NCI-H748 treated with DMSO at 0.1 percent for 48 hours (cell line): Measurements from ENCODE around the gene C17orf67.

ENCODE experiments used
- DNase-seq: peaks from one replicate; lab custom pipeline; 2025; lab: John Stamatoyannopoulos, UW

Gene C17orf67

DNA sequence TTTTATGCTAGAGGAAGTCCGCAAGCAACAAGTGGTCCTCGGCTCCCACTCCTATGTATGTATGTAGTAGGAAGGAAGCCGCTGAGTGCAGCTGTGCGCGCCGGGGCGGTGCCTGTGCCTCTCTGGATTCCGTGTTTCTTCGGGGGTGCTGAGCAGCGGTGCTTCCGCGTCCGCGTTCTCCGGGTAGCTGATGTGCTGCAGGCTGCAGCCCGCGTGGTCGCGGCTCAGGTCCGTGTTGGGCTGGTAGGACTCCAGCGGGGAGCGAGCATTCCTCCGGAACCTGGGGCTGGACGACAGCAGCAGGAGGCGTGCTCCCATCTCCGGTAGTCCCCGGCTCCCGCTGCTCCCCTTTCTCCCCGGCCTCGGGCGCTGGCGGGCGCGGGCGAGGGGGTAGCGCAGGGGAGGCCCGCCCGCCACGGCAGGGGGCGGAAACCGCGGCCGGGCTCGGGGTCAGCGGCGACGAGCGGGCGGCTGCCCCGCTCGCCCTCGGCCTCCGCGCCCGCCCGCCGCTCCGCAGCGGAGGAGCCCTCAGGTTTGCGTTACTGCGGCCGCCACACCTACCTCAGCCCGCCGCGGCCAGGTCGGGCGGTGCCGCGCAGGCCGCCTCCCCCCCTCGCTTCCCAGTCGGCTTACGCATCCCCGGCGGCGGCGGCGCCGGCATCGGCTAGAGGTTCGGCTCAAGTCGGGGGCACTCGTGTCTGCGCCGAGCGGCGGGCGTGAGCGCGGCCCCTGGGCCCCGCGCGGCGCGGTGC, 487 bp downstream of the C17orf67 start:
- peak; percentile 86 for DNase-seq

GRCh38 chr17:56832446-56832845, 1.3 kb downstream of the C17orf67 start:
- no peak for DNase-seq

DNA sequence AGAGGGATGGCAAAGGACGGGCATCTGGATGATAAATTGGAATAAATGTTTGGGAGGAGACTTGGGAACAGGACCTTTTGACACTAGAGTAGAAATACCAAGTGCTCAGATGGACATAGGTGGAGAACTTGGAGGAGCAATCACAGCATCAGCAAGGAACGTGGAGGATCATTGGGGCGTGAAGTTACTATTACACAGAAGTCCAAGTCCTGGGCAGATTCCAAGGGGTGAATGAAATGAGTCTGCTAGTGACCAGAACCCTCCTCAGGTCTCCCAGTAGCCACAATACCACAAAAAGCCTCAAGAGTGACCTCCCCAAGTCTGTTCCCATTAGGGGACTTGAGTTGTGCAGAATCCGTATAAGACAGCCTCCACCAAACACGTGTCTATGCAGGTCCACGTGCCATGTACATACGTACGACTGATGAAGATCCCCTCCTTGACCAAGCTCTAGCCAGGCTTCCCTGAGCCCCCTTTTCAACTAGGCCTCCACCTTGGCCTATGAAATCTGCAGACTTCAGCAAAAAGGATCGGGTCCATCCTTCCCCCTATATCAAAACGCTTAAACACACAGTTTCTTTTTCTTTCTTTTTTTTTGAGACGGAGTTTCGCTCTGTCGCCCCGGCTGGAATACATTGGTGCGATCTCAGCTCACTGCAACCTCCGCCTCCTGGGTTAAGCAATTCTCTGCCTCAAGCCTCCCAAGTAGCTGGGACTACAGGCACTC, 2.2 kb downstream of the C17orf67 start:
- no peak for DNase-seq

DNA sequence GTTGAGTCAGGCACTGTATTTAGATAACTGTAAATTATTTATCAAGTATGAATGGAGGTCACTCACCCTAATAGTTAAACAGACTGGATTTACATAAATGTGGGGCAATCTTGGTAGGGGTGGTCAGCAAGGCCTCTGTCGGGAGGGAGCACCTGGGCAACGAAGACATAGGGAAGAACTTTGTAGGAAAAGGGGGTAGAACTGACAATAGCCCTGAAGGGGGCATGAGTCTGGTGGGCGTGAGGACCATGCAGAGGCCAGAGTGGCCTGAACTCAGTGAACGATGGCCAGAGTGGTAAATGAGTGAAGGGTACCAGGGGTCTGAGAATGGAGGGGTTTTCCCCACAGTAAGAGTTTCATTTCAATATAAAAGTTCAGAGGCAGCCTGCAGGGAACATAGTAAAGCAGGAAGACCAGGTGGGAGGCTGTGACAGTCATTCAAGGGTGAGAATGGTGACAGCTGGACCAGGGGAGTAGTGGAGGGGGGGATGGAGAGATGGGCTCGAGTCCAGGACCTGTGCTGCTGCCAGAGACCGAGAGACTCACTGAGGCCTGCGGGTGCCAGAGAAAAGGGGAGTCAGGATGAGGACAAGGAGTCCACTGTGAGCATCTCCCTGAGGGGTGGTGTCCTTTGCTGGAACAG, 2.9 kb downstream of the C17orf67 start:
- no peak for DNase-seq

GRCh38 chr17:56826611-56827414, 6.9 kb downstream of the C17orf67 start:
- no peak for DNase-seq

GRCh38 chr17:56824503-56824902, 9.2 kb downstream of the C17orf67 start:
- DNase-seq = no peak

DNA sequence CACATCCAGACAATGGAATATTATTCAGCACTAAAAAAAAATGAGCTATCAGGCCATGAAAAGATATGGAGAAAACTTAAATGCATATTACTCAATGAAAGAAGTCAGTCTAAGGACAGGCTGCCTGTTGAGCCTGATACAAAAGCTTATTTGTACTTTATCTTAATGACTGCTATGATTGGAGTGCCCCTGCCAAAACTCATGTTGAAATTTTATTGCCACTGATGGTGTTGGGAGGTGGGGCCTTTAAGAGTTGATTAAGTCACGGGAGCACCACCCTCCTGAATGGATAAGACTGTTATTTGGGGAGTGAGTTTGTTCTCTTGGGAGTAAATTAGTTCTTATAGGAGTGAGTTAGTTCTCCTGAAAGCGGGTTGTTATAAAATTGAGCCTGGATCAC, 9.9 kb downstream of the C17orf67 start:
- DNase-seq = no peak

- no peak for DNase-seq
Measured at GRCh38 chr17:56822725-56823124, 11.0 kb downstream of the C17orf67 start.

DNA sequence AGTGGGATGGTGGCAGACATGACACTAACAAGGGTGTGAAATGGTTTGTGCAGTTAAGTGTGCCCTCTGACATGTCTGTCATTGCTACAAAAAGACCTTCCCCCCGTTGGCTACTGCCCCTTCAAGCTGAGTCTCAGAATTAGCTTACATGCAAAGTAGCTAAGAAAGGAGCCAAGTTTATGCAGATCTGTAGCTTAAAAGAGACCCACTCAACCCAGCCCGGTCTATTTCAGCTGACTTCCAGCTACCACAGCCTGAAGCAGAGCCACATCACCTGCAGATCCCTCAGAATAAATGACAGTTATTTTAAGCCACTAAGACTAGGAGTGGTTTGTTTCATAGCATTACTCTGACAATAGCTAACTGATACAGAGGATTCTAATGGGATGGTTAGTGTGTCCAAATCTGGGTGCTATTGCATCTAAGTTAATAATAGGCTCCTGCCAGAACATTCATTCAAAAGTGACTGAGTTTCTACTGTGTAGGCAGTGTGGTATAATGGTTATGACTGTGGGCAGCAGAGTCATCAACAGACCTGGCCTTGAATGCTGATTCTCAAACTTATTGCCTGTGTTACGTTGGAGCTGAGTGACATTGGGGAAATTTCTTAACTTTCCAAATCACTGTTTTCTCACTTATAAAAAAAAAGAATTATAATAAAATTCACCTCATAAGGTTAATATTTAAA, 11.7 kb downstream of the C17orf67 start:
- no peak for DNase-seq

- no peak for DNase-seq
Measured at GRCh38 chr17:56820207-56820606, 13.5 kb downstream of the C17orf67 start.

DNA sequence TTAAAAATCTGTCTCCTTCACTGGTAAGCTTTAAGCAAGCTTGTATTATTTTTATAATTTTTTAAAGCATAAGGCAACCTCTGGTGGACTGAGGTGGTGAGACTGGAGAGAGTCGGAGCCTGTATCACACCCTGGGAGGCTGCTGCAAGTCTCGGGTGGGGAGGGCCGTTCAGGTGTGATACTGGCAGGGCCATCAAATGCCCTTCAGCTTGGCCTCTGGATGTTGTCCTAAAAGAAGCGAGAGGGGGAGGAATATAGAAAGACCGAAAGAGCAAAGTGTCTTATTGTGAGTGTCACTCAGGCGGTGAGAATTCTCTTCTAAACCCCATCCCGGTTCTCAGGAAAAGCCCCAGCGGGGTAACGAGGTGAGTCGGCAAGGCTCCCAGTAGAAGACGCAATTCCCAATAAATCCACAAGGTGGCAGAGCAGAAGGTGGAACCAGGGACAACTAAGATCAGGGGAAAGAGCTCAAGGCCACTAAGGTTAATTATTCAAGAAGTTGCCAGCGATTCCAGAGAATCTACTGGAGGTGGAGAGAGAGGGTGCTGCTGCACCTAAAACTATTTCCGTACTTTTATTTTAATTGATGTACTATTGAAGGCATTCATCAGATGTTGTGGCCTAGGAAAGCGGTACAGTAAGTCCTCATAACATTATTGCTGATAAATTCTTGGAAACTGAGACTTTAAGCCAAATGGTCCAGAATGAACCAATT, 14.1 kb downstream of the C17orf67 start:
- peak; percentile 67 for DNase-seq

- no peak for DNase-seq
Measured at GRCh38 chr17:56819030-56819429, 14.7 kb downstream of the C17orf67 start.

GRCh38 chr17:56817066-56817465, 16.7 kb downstream of the C17orf67 start:
- no peak for DNase-seq

DNA sequence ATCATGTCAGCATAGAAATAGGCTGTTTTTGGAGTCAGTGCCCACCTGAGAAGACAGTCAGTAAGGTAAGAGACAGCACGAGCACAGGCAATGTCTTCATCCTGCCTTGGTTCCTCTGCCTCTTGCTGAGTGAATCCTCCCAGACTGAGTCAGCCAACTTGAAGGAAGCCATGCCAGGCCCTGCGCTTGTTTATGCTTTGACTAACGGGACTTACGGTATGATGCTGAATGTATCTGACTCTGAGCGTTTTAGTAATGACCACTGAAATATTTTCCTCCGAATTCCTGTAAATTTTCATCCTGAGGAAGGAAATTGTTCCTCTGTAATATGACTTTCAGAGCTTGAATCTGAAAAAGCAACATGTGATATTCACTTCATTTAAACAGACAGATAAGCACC, 18.0 kb downstream of the C17orf67 start:
- no peak for DNase-seq

DNA sequence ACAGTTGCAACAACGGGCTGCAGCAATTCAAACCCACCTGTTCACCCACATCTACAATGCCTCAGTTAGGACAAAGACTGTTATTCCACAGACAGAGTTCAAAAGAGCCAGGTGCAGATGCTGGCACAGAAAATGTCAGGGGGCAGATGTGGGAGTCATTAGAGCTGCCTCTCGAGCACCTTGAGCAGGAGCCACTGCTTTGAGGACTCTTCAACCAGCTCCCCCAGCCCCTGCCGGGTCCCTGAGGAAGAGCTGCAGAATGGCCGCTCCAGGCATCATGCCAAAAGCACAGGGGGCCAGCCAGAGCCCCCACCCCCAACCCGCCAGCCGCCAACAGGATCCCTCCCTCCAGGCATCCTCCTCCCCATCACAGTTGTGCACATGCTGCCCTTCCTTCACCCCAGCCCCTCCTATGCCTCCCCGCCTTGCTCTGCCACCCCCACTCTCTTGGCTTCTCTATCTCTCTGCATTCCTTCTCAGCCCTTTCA, 20.8 kb downstream of the C17orf67 start:
- no peak for DNase-seq

DNA sequence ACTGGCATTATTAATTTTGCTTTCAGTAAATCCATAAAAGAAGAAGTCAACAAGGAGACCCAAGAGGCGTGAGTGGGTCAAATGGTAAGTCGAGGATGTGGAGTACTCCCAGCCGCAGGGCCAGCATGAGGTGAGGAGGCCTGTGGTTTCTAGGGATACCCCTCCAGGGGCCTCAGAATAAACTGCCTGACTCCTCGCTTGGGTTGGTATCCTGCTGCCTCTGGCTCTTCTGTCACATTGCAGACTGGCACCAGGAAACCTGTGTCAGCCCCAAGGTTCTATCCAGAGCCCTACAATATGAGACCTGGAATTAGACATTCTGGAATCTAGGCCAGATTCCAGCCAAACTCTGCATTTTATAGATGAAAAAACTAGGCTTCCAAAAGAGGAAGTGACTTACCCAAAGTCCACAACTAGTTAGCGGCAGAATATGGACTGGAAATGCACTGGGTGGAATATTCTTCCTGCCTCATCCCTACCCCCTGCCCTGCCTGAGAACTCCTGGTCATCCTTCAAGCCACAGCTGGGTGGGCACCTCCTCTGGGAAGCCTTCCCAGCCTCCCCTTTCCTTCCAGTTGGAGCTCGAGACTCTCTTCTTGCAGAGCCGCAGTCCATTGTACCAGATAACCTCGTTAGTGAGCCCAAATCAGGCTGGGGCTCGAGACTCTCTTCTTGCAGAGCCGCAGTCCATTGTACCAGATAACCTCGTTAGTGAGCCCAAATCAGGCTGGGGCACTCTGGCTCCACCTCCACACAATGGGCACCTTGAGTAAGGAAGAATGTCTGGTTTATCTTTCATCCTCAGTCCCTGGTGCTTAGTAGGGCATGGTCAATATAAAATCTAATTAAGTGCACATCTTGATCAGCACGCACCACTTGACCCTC, 22.6 kb downstream of the C17orf67 start:
- DNase-seq = no peak

GRCh38 chr17:56810343-56810742, 23.4 kb downstream of the C17orf67 start:
- DNase-seq = no peak

DNA sequence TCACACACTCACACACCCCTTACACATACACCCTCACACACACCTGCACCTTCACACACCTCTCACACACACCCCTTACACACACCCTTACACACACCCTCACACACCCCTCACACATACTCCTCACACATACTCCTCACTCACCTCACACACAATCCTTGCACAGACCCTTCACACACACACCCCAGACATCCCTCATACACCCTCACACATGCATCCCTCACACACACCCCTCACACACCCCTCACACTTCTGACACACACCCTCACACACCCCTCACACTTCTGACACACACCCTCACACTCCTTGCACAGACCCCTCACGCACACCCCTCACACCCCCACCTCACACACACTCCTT, 23.9 kb downstream of the C17orf67 start:
- no peak for DNase-seq

GRCh38 chr17:56809106-56809819, 24.5 kb downstream of the C17orf67 start:
- DNase-seq = no peak
